Measurements from ENCODE around the gene ADGRV1.

ADGRV1 gene

DNA sequence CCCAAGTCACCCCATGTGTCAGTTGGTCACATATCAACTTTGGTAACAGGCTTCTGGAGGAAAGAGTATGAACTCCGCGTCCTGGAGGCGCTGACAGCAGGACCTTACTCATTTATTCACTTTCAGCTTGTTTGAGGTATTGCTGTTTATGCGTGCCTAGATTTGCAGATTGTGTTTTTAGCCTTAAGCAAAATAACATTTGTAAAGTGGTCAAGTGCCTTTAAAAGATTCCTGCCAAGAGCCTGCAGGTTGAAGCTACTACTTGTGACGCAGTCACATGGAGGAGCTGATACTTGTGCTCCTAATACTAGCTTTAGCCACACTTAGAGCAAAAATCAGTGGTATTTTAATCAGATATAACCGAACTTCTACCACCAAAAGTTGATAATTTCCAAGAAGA lies 351.3 kb downstream of the ADGRV1 start:
- Histone ChIP-seq H3K27ac (ENCODE audit: low read depth, low read length) (no peak overlapping the region), H4K20me1 (ENCODE audit: control insufficient read depth, insufficient read depth, low read depth, low read length) (no peaks in the 10 kb centered on the region), H3K36me3 (ENCODE audit: control insufficient read depth, low read length) (no peaks in the 10 kb centered on the region), H3K4me1 (ENCODE audit: control insufficient read depth, low read length) (no peaks in the 10 kb centered on the region), H3F3A (ENCODE audit: control insufficient read depth, insufficient read depth) (no peaks in the 10 kb centered on the region), H3K4me2 (ENCODE audit: low read length) (no peak overlapping the region), H3K4me3 (ENCODE audit: low read length) (no peak overlapping the region), H3K27me3 (ENCODE audit: control insufficient read depth, low read length) (no peaks in the 10 kb centered on the region; the same call in 1 of the 2 replicates), H3K9me3 (ENCODE audit: control insufficient read depth, insufficient read depth, low read length) (no peaks in the 10 kb centered on the region), H3K9me2 (replicated peaks; ENCODE audit: control insufficient read depth, low read length) (no peaks in the 10 kb centered on the region), H3K79me2 (ENCODE audit: control insufficient read depth, low read length) (no peaks in the 10 kb centered on the region)
- no peak for TF ChIP-seq EZH2phosphoT487 (IDR thresholded peaks at IDR 0.05; ENCODE audit: borderline replicate concordance, low read length)

DNA sequence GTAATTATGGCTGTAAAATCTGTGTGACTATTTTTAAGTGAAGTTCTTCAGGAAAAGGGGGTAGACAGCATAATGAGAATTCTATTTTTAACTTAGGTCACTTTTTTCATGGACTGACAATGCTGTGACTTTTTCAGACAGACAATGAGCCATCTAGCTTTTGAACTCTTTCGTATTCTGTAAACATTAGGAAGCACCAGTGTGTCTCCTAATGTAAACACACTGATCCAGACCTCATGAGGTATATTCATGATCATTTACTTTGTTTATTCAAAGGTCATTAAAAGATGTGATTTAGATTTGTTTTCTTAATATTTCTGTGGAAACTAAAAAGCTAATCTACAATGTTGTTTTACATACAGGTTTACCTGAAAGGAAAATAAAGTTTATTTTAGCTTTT lies 352.6 kb downstream of the ADGRV1 start:
- H3K9me3 ChIP-seq (ENCODE audit: control insufficient read depth, insufficient read depth, low read length) = no peaks in the 10 kb centered on the region
- H3K36me3 ChIP-seq (ENCODE audit: control insufficient read depth, low read length) = no peaks in the 10 kb centered on the region
- H3K27me3 ChIP-seq (ENCODE audit: control insufficient read depth, low read length) = no peaks in the 10 kb centered on the region
- H3K79me2 ChIP-seq (ENCODE audit: control insufficient read depth, low read length) = no peaks in the 10 kb centered on the region
- no peak overlapping the region for H3K4me2 ChIP-seq (ENCODE audit: low read length)
- H3K9me2 ChIP-seq (replicated peaks; ENCODE audit: control insufficient read depth, low read length) = no peaks in the 10 kb centered on the region
- H3K27ac ChIP-seq (ENCODE audit: low read depth, low read length) = no peak overlapping the region
- H3K4me3 ChIP-seq (ENCODE audit: low read length) = no peak overlapping the region
- no peaks in the 10 kb centered on the region for H4K20me1 ChIP-seq (ENCODE audit: control insufficient read depth, insufficient read depth, low read depth, low read length)
- H3K4me1 ChIP-seq (ENCODE audit: control insufficient read depth, low read length) = no peaks in the 10 kb centered on the region
- no peaks in the 10 kb centered on the region for H3F3A ChIP-seq (ENCODE audit: control insufficient read depth, insufficient read depth)
- no peak for TF ChIP-seq EZH2phosphoT487 (IDR thresholded peaks at IDR 0.05; ENCODE audit: borderline replicate concordance, low read length)
- TF ChIP-seq, protein P1, sequence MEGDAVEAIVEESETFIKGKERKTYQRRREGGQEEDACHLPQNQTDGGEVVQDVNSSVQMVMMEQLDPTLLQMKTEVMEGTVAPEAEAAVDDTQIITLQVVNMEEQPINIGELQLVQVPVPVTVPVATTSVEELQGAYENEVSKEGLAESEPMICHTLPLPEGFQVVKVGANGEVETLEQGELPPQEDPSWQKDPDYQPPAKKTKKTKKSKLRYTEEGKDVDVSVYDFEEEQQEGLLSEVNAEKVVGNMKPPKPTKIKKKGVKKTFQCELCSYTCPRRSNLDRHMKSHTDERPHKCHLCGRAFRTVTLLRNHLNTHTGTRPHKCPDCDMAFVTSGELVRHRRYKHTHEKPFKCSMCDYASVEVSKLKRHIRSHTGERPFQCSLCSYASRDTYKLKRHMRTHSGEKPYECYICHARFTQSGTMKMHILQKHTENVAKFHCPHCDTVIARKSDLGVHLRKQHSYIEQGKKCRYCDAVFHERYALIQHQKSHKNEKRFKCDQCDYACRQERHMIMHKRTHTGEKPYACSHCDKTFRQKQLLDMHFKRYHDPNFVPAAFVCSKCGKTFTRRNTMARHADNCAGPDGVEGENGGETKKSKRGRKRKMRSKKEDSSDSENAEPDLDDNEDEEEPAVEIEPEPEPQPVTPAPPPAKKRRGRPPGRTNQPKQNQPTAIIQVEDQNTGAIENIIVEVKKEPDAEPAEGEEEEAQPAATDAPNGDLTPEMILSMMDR (IDR thresholded peaks at IDR 0.05; ENCODE audit: low read depth, low read length, poor library complexity, severe bottlenecking) = no peak

DNA sequence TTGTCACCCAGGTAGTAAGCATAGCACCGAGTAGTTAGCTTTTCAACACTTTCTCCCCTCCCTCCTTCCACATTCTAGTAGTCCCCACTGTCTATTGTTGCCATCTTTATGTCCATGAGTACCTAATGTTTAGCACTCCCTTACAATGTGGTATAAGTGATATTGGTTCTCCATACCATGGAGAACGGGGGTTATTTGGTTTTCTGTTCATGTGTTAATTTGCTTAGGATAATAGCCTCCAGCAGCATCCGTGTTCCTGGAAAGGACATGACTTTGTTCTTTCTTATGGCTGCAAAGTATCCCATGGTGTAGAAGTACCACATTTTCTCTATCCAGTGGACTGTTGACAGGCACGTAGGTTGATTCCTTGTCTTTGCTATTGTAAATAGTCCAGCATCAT lies 353.9 kb downstream of the ADGRV1 start:
- no peaks in the 10 kb centered on the region for H3K4me1 ChIP-seq (ENCODE audit: control insufficient read depth, low read length)
- no peaks in the 10 kb centered on the region for H3K36me3 ChIP-seq (ENCODE audit: control insufficient read depth, low read length)
- H3K27ac ChIP-seq (ENCODE audit: low read depth, low read length) = no peak overlapping the region
- no peaks in the 10 kb centered on the region for H3K9me3 ChIP-seq (ENCODE audit: control insufficient read depth, insufficient read depth, low read length)
- no peaks in the 10 kb centered on the region for H3K27me3 ChIP-seq (ENCODE audit: control insufficient read depth, low read length)
- no peaks in the 10 kb centered on the region for H4K20me1 ChIP-seq (ENCODE audit: control insufficient read depth, insufficient read depth, low read depth, low read length)
- TF ChIP-seq, protein P1 (IDR thresholded peaks at IDR 0.05; ENCODE audit: low read depth, low read length, poor library complexity, severe bottlenecking) = no peak
- no peak for TF ChIP-seq EZH2phosphoT487 (IDR thresholded peaks at IDR 0.05; ENCODE audit: borderline replicate concordance, low read length)
- H3F3A ChIP-seq (ENCODE audit: control insufficient read depth, insufficient read depth) = no peaks in the 10 kb centered on the region
- H3K4me3 ChIP-seq (ENCODE audit: low read length) = no peak overlapping the region
- no peak overlapping the region for H3K4me2 ChIP-seq (ENCODE audit: low read length)
- no peaks in the 10 kb centered on the region for H3K9me2 ChIP-seq (replicated peaks; ENCODE audit: control insufficient read depth, low read length)
- H3K79me2 ChIP-seq (ENCODE audit: control insufficient read depth, low read length) = no peaks in the 10 kb centered on the region

DNA sequence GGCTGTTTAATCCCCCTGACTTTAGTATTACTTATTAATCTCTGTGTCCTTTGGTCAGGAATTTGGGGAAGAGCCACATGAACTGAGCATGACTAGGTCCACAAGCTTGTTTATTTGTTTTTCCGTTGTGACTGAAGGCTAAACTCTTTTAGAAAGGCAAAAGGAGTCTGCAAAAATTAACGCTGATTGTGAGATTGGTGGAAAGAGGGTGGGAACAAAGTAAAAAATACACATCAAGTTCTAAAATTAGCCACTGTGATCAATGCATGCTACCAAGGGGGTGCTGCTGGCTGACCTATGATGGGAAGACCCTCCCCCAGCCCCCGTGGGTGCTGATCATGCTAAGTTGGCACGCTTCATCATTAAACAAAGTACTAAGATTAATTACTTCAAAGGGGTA lies 356.8 kb downstream of the ADGRV1 start:
- no peaks in the 10 kb centered on the region for H3K36me3 ChIP-seq (ENCODE audit: control insufficient read depth, low read length)
- no peaks in the 10 kb centered on the region for H3K9me2 ChIP-seq (replicated peaks; ENCODE audit: control insufficient read depth, low read length)
- no peak overlapping the region for H3K27ac ChIP-seq (ENCODE audit: low read depth, low read length)
- no peak for TF ChIP-seq EZH2phosphoT487 (IDR thresholded peaks at IDR 0.05; ENCODE audit: borderline replicate concordance, low read length)
- TF ChIP-seq, protein P1 (IDR thresholded peaks at IDR 0.05; ENCODE audit: low read depth, low read length, poor library complexity, severe bottlenecking) = no peak
- 0 out of 2 replicates have a peak, but pooled peaks cover 3% of the 10 kb centered on the region for H3K27me3 ChIP-seq (ENCODE audit: control insufficient read depth, low read length)
- no peaks in the 10 kb centered on the region for H3K9me3 ChIP-seq (ENCODE audit: control insufficient read depth, insufficient read depth, low read length)
- H3K79me2 ChIP-seq (ENCODE audit: control insufficient read depth, low read length) = no peaks in the 10 kb centered on the region
- no peaks in the 10 kb centered on the region for H4K20me1 ChIP-seq (ENCODE audit: control insufficient read depth, insufficient read depth, low read depth, low read length)
- H3F3A ChIP-seq (ENCODE audit: control insufficient read depth, insufficient read depth) = no peaks in the 10 kb centered on the region
- H3K4me3 ChIP-seq (ENCODE audit: low read length) = no peak overlapping the region
- no peaks in the 10 kb centered on the region for H3K4me1 ChIP-seq (ENCODE audit: control insufficient read depth, low read length)
- H3K4me2 ChIP-seq (ENCODE audit: low read length) = no peak overlapping the region

Data from DOHH2 (cell line).